GM19324 (cell line): Measurements from ENCODE around the gene PPP1R26.
"Not testable (repeated sequence)": the region's sequence is repeated elsewhere in the genome, so short reads cannot be mapped to it uniquely, and the experiment has no call there.

Source experiments
- ATAC-seq: cut with Tn5 transposase; IDR thresholded peaks from one replicate; pipeline ENCODE4 v1.9.1; 2021; ENCODE audit warnings: mild to moderate bottlenecking, moderate library complexity; ENCODE audit not compliant: unreplicated experiment, low FRiP score

The PPP1R26 gene

GRCh38 chr9:135479469-135480052, at the start of gene PPP1R26:
TSS of gene PPP1R26 (plus strand) at chr9:135479782. CDS start at chr9:135484511, 4,729 bp downstream.
- ATAC-seq: no peak

- no peak for ATAC-seq
Observed at GRCh38 chr9:135437259-135437658, 42.3 kb upstream of the PPP1R26 start.

- ATAC-seq: not testable (repeated sequence)
Observed at GRCh38 chr9:135437696-135438095, 41.9 kb upstream of the PPP1R26 start.

GRCh38 chr9:135438581-135439232, 40.9 kb upstream of the PPP1R26 start:
- ATAC-seq: not testable (repeated sequence)

- ATAC-seq: not testable (repeated sequence)
Observed at GRCh38 chr9:135439514-135439913, 40.1 kb upstream of the PPP1R26 start.

GRCh38 chr9:135439916-135440315, 39.7 kb upstream of the PPP1R26 start:
- no peak for ATAC-seq

- no peak for ATAC-seq
Observed at GRCh38 chr9:135440620-135441019, 39.0 kb upstream of the PPP1R26 start.

- not testable (repeated sequence) for ATAC-seq
Observed at GRCh38 chr9:135441105-135442071, 38.2 kb upstream of the PPP1R26 start.

- ATAC-seq: no peak
Observed at GRCh38 chr9:135442075-135442474, 37.5 kb upstream of the PPP1R26 start.

- no peak for ATAC-seq
Observed at GRCh38 chr9:135443797-135444425, 35.7 kb upstream of the PPP1R26 start.

- ATAC-seq: no peak
Observed at GRCh38 chr9:135447126-135447525, 32.5 kb upstream of the PPP1R26 start.

- no peak for ATAC-seq
Observed at GRCh38 chr9:135448663-135449100, 30.9 kb upstream of the PPP1R26 start.

- ATAC-seq: not testable (repeated sequence)
Observed at GRCh38 chr9:135449532-135449931, 30.1 kb upstream of the PPP1R26 start.

- ATAC-seq: no peak
Observed at GRCh38 chr9:135450956-135451355, 28.6 kb upstream of the PPP1R26 start.

GRCh38 chr9:135451909-135452308, 27.7 kb upstream of the PPP1R26 start:
- not testable (repeated sequence) for ATAC-seq

- no peak for ATAC-seq
Observed at GRCh38 chr9:135454737-135455136, 24.8 kb upstream of the PPP1R26 start.

GRCh38 chr9:135455401-135456030, 24.1 kb upstream of the PPP1R26 start:
- ATAC-seq: no peak

GRCh38 chr9:135456436-135457104, 23.0 kb upstream of the PPP1R26 start:
- no peak for ATAC-seq

GRCh38 chr9:135458478-135458877, 21.1 kb upstream of the PPP1R26 start:
- not testable (repeated sequence) for ATAC-seq

- no peak for ATAC-seq
Observed at GRCh38 chr9:135461936-135462335, 17.6 kb upstream of the PPP1R26 start.
